ENCODE data around the gene FBXO33.

The FBXO33 gene

GRCh38 chr14:39431416-39432178, 636 bp downstream of the FBXO33 start:
- peak overlapping the region; percentile 96 for H3K27ac ChIP-seq (ENCODE audit: low read depth, low read length)
- H3K27me3 ChIP-seq (ENCODE audit: control insufficient read depth in 5 of 5, insufficient read depth in 4 of 5, low read length in 5 of 5): no peaks in the 10 kb centered on the region
- no peaks in the 10 kb centered on the region for H3K9me3 ChIP-seq (ENCODE audit: control insufficient read depth in 5 of 5, low read length in 5 of 5)
- peak overlapping the region; percentile 40 to 98 (median 96) for H3K9ac ChIP-seq (ENCODE audit: low read length in 5 of 5)
- H3K4me1 ChIP-seq (ENCODE audit: control insufficient read depth in 5 of 5, insufficient read depth in 5 of 5, low read length in 5 of 5): peaks cover 4 to 46% (median 41%) of the 10 kb centered on the region in 5 donors
- H3K4me3 ChIP-seq (ENCODE audit: low read depth in 1 of 5, low read length in 5 of 5): peak overlapping the region; percentile 82 to 99 (median 94)
- H3K36me3 ChIP-seq (ENCODE audit: control insufficient read depth in 5 of 5, insufficient read depth in 5 of 5, low read length in 5 of 5): no peaks in the 10 kb centered on the region

GRCh38 chr14:39430762-39431415, 1.3 kb downstream of the FBXO33 start:
- Histone ChIP-seq H3K27ac (ENCODE audit: low read depth, low read length) (peak overlapping the region; percentile 81), H3K9ac (ENCODE audit: low read length in 5 of 5) (peak overlapping the region; percentile 40 to 98 (median 92)), H3K27me3 (ENCODE audit: control insufficient read depth in 5 of 5, insufficient read depth in 4 of 5, low read length in 5 of 5) (no peaks in the 10 kb centered on the region), H3K4me1 (ENCODE audit: control insufficient read depth in 5 of 5, insufficient read depth in 5 of 5, low read length in 5 of 5) (peaks cover 7 to 51% (median 46%) of the 10 kb centered on the region in 5 donors), H3K4me3 (ENCODE audit: low read depth in 1 of 5, low read length in 5 of 5) (peak overlapping the region; percentile 82 to 99 (median 94)), H3K9me3 (ENCODE audit: control insufficient read depth in 5 of 5, low read length in 5 of 5) (no peaks in the 10 kb centered on the region), H3K36me3 (ENCODE audit: control insufficient read depth in 5 of 5, insufficient read depth in 5 of 5, low read length in 5 of 5) (no peaks in the 10 kb centered on the region)

- Histone ChIP-seq H3K27ac (ENCODE audit: low read depth, low read length) (no peak overlapping the region), H3K4me3 (ENCODE audit: low read depth in 1 of 5, low read length in 5 of 5) (no peak overlapping the region), H3K36me3 (ENCODE audit: control insufficient read depth in 5 of 5, insufficient read depth in 5 of 5, low read length in 5 of 5) (no peaks in the 10 kb centered on the region), H3K9ac (ENCODE audit: low read length in 5 of 5) (no peak overlapping the region), H3K27me3 (ENCODE audit: control insufficient read depth in 5 of 5, insufficient read depth in 4 of 5, low read length in 5 of 5) (no peaks in the 10 kb centered on the region), H3K4me1 (ENCODE audit: control insufficient read depth in 5 of 5, insufficient read depth in 5 of 5, low read length in 5 of 5) (peaks cover 7 to 47% (median 43%) of the 10 kb centered on the region in 5 donors), H3K9me3 (ENCODE audit: control insufficient read depth in 5 of 5, low read length in 5 of 5) (no peaks in the 10 kb centered on the region)
These were observed 4.1 kb downstream of the FBXO33 start for GRCh38 chr14:39428118-39428517.

GRCh38 chr14:39426605-39427004, 5.6 kb downstream of the FBXO33 start:
- H3K4me1 ChIP-seq (ENCODE audit: control insufficient read depth in 5 of 5, insufficient read depth in 5 of 5, low read length in 5 of 5): peaks cover 7 to 57% (median 49%) of the 10 kb centered on the region in 5 donors

GRCh38 chr14:39425947-39426346, 6.3 kb downstream of the FBXO33 start:
- H3K4me1 ChIP-seq (ENCODE audit: control insufficient read depth in 5 of 5, insufficient read depth in 5 of 5, low read length in 5 of 5): peaks cover 7 to 56% (median 44%) of the 10 kb centered on the region in 5 donors

More at GRCh38 chr14:39426605-39427004, 5.6 kb downstream of the FBXO33 start:
- Histone ChIP-seq H3K27ac (ENCODE audit: low read depth, low read length) (peak overlapping the region; percentile 33), H3K9me3 (ENCODE audit: control insufficient read depth in 5 of 5, low read length in 5 of 5) (no peaks in the 10 kb centered on the region), H3K4me3 (ENCODE audit: low read depth in 1 of 5, low read length in 5 of 5) (no peak overlapping the region), H3K27me3 (ENCODE audit: control insufficient read depth in 5 of 5, insufficient read depth in 4 of 5, low read length in 5 of 5) (no peaks in the 10 kb centered on the region), H3K9ac (ENCODE audit: low read length in 5 of 5) (peak overlapping the region in 4 of 5 donors; percentile 2 to 57 (median 20)), H3K36me3 (ENCODE audit: control insufficient read depth in 5 of 5, insufficient read depth in 5 of 5, low read length in 5 of 5) (no peaks in the 10 kb centered on the region)

GRCh38 chr14:39423793-39424192, 8.4 kb downstream of the FBXO33 start:
- Histone ChIP-seq H3K27ac (ENCODE audit: low read depth, low read length) (no peak overlapping the region), H3K9ac (ENCODE audit: low read length in 5 of 5) (no peak overlapping the region), H3K36me3 (ENCODE audit: control insufficient read depth in 5 of 5, insufficient read depth in 5 of 5, low read length in 5 of 5) (no peaks in the 10 kb centered on the region), H3K9me3 (ENCODE audit: control insufficient read depth in 5 of 5, low read length in 5 of 5) (no peaks in the 10 kb centered on the region), H3K4me3 (ENCODE audit: low read depth in 1 of 5, low read length in 5 of 5) (no peak overlapping the region), H3K4me1 (ENCODE audit: control insufficient read depth in 5 of 5, insufficient read depth in 5 of 5, low read length in 5 of 5) (peaks cover 4 to 40% (median 23%) of the 10 kb centered on the region in 5 donors), H3K27me3 (ENCODE audit: control insufficient read depth in 5 of 5, insufficient read depth in 4 of 5, low read length in 5 of 5) (no peaks in the 10 kb centered on the region)

More at GRCh38 chr14:39425947-39426346, 6.3 kb downstream of the FBXO33 start:
- no peaks in the 10 kb centered on the region for H3K36me3 ChIP-seq (ENCODE audit: control insufficient read depth in 5 of 5, insufficient read depth in 5 of 5, low read length in 5 of 5)
- no peaks in the 10 kb centered on the region for H3K27me3 ChIP-seq (ENCODE audit: control insufficient read depth in 5 of 5, insufficient read depth in 4 of 5, low read length in 5 of 5)
- no peaks in the 10 kb centered on the region for H3K9me3 ChIP-seq (ENCODE audit: control insufficient read depth in 5 of 5, low read length in 5 of 5)
- no peak overlapping the region for H3K27ac ChIP-seq (ENCODE audit: low read depth, low read length)
- peak overlapping the region in 1 of 5 donors; percentile 57 for H3K9ac ChIP-seq (ENCODE audit: low read length in 5 of 5)
- no peak overlapping the region for H3K4me3 ChIP-seq (ENCODE audit: low read depth in 1 of 5, low read length in 5 of 5)

- Histone ChIP-seq H3K4me3 (ENCODE audit: low read depth in 1 of 5, low read length in 5 of 5) (no peak overlapping the region), H3K36me3 (ENCODE audit: control insufficient read depth in 5 of 5, insufficient read depth in 5 of 5, low read length in 5 of 5) (no peaks in the 10 kb centered on the region), H3K4me1 (ENCODE audit: control insufficient read depth in 5 of 5, insufficient read depth in 5 of 5, low read length in 5 of 5) (peaks cover 4 to 33% (median 18%) of the 10 kb centered on the region in 5 donors), H3K27me3 (ENCODE audit: control insufficient read depth in 5 of 5, insufficient read depth in 4 of 5, low read length in 5 of 5) (no peaks in the 10 kb centered on the region), H3K9me3 (ENCODE audit: control insufficient read depth in 5 of 5, low read length in 5 of 5) (peaks cover 0 to under 1% (median 0%) of the 10 kb centered on the region in 5 donors), H3K9ac (ENCODE audit: low read length in 5 of 5) (no peak overlapping the region), H3K27ac (ENCODE audit: low read depth, low read length) (peak overlapping the region; percentile 69)
These were observed 10.0 kb downstream of the FBXO33 start for GRCh38 chr14:39422243-39422642.

- Histone ChIP-seq H3K9ac (ENCODE audit: low read length in 5 of 5) (no peak overlapping the region), H3K4me3 (ENCODE audit: low read depth in 1 of 5, low read length in 5 of 5) (no peak overlapping the region), H3K27ac (ENCODE audit: low read depth, low read length) (peak overlapping the region; percentile 9), H3K4me1 (ENCODE audit: control insufficient read depth in 5 of 5, insufficient read depth in 5 of 5, low read length in 5 of 5) (peaks cover 0 to 25% (median 8%) of the 10 kb centered on the region in 5 donors), H3K9me3 (ENCODE audit: control insufficient read depth in 5 of 5, low read length in 5 of 5) (peaks cover 4 to 12% (median 6%) of the 10 kb centered on the region in 5 donors), H3K27me3 (ENCODE audit: control insufficient read depth in 5 of 5, insufficient read depth in 4 of 5, low read length in 5 of 5) (no peaks in the 10 kb centered on the region), H3K36me3 (ENCODE audit: control insufficient read depth in 5 of 5, insufficient read depth in 5 of 5, low read length in 5 of 5) (peaks cover 0 to 4% (median 0%) of the 10 kb centered on the region in 5 donors)
These were observed 13.0 kb downstream of the FBXO33 start for GRCh38 chr14:39419272-39419671.

GRCh38 chr14:39417014-39417413, 15.2 kb downstream of the FBXO33 start:
- Histone ChIP-seq H3K4me3 (ENCODE audit: low read depth in 1 of 5, low read length in 5 of 5) (no peak overlapping the region), H3K27ac (ENCODE audit: low read depth, low read length) (no peak overlapping the region), H3K9ac (ENCODE audit: low read length in 5 of 5) (no peak overlapping the region), H3K4me1 (ENCODE audit: control insufficient read depth in 5 of 5, insufficient read depth in 5 of 5, low read length in 5 of 5) (peaks cover 0 to 14% (median 3%) of the 10 kb centered on the region in 5 donors), H3K36me3 (ENCODE audit: control insufficient read depth in 5 of 5, insufficient read depth in 5 of 5, low read length in 5 of 5) (peaks cover 0 to 4% (median 0%) of the 10 kb centered on the region in 5 donors), H3K9me3 (ENCODE audit: control insufficient read depth in 5 of 5, low read length in 5 of 5) (peaks cover 4 to 12% (median 6%) of the 10 kb centered on the region in 5 donors), H3K27me3 (ENCODE audit: control insufficient read depth in 5 of 5, insufficient read depth in 4 of 5, low read length in 5 of 5) (no peaks in the 10 kb centered on the region)

GRCh38 chr14:39416072-39416471, 16.2 kb downstream of the FBXO33 start:
- no peak overlapping the region for H3K4me3 ChIP-seq (ENCODE audit: low read depth in 1 of 5, low read length in 5 of 5)
- H3K4me1 ChIP-seq (ENCODE audit: control insufficient read depth in 5 of 5, insufficient read depth in 5 of 5, low read length in 5 of 5): peaks cover 0 to 6% (median 0%) of the 10 kb centered on the region in 5 donors
- peaks cover 0 to 4% (median 0%) of the 10 kb centered on the region in 5 donors for H3K36me3 ChIP-seq (ENCODE audit: control insufficient read depth in 5 of 5, insufficient read depth in 5 of 5, low read length in 5 of 5)
- no peaks in the 10 kb centered on the region for H3K27me3 ChIP-seq (ENCODE audit: control insufficient read depth in 5 of 5, insufficient read depth in 4 of 5, low read length in 5 of 5)
- no peak overlapping the region for H3K9ac ChIP-seq (ENCODE audit: low read length in 5 of 5)
- H3K27ac ChIP-seq (ENCODE audit: low read depth, low read length): no peak overlapping the region
- H3K9me3 ChIP-seq (ENCODE audit: control insufficient read depth in 5 of 5, low read length in 5 of 5): peaks cover 4 to 12% (median 6%) of the 10 kb centered on the region in 5 donors
